AML-193 (cell line): Measurements from ENCODE around the gene FBXO44.
"Not testable (repeated sequence)": the region's sequence is repeated elsewhere in the genome, so short reads cannot be mapped to it uniquely, and the experiment has no call there.

Source experiments
- DNase-seq, 2 experiments: peaks; one replicate each; lab custom pipeline; 2025; lab: John Stamatoyannopoulos, UW

Gene FBXO44, protein sequence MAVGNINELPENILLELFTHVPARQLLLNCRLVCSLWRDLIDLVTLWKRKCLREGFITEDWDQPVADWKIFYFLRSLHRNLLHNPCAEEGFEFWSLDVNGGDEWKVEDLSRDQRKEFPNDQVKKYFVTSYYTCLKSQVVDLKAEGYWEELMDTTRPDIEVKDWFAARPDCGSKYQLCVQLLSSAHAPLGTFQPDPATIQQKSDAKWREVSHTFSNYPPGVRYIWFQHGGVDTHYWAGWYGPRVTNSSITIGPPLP

DNA sequence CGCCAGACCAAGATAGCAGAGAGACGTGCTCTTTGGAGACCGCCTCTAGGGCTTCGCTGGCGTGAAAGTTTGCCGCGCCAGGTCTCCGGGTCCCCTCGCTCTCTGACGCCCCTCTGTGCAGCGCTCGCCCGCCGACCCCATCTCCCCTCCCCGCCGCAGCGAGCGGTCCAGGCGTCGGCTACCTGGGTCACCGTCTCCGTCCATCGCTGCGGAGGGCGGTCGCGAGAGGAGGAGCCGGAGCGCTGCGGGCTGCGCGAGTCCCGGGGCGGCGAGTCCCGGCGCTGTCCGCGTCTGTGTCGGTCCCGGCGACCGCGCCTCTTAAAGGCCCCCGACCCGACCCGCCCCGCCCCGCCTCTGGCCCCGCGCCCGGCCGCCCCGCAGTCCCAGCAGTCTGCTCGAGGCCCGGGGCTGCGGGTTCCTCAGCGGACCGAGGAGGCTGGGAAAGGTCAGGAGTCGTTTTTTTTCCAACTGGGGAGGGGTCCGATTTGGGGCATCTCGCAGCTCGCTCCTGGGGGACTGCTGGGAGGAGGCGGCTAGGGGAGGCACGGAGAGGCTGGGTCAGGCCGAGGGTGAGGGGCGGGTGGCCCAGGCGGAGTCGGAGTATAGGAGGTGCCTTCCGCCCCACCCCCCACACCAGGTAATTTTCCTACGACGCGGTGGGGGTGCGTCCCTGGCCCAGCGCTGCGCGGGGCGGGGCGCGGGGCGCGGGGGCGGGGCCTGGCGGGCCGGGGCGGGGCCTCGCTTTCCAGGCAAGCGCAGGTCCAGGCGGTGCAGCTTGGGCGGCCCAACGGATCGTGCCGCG is at the start of gene FBXO44, which contains the start of gene FBXO2:
Gene FBXO44, plus strand, starts transcription at position 741 of the 802 bp plus-strand sequence. CDS start 959 bp downstream, outside the sequence.
Gene FBXO2, minus strand, starts transcription at position 293 of the 802 bp plus-strand sequence. Its CDS starts 89 bp downstream, at position 204.
- no peak for DNase-seq

DNA sequence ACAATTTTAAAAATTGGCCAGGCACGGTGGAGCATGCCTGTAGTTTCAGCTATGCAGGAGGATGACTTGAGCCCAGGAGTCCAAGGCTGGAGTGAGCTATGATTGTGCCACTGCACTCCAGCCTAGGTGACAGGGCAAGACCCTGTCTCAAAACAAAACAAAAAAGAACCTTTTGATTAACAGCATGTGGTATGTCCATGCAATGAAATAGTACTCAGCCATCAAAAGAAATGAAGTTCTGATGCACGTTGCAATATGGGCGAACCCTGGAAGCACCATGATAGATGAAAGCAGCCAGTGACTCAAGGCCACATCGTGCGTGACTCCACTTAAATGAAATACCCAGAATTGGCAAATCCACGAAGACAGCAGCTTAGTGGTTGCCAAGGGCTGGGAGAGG is 47.9 kb upstream of the FBXO44 start:
- DNase-seq = no peak

DNA sequence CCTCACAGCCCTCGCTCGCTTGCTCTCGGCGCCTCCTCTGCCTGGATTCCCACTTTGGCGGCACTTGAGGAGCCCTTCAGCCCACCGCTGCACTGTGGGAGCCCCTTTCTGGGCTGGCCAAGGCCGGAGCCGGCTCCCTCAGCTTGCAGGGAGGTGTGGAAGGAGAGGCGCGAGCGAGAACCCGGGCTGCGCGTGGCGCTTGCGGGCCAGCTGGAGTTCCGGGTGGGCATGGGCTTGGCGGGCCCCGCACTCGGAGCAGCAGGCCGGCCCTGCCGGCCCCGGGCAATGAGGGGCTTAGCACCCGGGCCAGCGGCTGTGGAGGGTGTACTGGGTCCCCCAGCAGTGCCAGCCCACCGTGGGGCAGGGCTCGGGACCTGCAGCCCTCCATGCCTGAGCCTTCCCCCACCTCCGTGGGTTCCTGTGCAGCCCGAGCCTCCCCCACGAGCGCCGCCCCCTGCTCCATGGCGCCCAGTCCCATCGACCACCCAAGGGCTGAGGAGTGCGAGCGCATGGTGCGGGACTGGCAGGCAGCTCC is 46.0 kb upstream of the FBXO44 start:
- DNase-seq = not testable (repeated sequence)

DNA sequence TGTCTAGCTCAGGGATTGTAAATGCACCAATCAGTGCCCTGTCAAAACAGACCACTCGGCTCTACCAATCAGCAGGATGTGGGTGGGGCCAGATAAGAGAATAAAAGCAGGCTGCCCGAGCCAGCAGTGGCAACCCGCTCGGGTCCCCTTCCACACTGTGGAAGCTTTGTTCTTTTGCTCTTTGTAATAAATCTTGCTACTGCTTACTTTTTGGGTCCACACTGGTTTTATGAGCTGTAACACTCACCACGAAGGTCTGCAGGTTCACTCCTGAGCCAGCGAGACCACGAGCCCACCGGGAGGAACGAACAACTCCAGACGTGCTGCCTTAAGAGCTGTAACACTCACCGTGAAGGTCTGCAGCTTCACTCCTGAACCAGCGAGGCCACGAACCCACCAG is 45.3 kb upstream of the FBXO44 start:
- DNase-seq = not testable (repeated sequence)

DNA sequence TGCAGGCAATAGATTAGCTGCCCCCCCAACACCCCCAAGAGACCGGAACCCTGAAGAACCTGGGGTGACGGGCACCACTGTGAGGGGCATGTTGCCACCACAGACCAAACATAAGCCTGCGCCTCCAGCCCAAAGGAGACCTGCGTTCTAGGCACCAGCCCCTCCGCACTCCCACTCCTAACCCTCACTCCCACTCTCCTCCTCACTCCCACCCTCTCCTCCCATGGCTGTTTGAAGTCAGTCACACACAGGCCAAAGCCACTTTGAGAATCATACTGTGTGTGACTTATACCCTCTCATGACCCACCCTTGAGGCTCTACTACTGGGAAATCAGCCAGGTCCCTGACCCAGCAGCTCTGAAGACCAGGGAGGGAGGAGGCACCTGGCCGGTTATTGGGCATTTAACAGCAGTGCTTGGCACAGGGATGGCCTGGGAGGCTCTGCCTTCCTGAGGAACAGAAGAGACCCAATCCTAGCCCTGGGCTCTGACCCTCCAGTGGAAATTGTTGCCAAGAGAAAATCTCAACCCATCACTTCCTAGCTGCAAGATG is 44.0 kb upstream of the FBXO44 start:
- DNase-seq = no peak

DNA sequence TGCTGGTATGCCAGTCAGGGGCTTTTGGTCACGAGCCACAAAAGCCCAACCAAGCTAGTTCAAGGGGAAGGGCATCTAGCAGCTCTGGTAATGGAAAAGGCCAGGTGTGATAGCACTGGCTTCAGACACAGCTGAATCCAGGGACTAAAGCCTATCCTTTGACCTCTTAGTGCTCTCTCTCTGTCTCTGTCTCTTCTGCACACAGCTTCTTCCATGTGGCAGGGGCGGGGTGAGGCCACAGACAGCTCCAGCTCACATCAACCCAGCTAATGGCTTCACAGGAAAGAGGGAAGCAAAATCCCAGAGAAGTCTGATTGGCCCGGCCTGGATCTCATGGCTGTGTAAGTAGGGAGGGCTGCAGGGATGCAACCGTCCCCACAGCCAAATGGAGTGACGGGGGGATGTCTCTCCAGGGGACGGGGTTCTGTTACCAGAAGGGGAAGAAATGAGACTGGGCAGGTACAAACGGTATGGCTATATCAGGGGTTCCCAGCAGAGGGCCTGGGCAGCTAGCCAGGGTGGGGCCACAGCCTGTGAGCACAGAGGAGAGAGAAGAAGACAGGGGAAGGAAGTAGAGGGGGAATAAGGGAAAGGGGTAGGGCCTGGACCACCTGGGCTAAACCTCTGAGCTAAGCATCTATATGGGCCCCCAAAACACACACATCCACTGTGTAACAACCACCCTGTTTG is 42.9 kb upstream of the FBXO44 start:
- no peak for DNase-seq

DNA sequence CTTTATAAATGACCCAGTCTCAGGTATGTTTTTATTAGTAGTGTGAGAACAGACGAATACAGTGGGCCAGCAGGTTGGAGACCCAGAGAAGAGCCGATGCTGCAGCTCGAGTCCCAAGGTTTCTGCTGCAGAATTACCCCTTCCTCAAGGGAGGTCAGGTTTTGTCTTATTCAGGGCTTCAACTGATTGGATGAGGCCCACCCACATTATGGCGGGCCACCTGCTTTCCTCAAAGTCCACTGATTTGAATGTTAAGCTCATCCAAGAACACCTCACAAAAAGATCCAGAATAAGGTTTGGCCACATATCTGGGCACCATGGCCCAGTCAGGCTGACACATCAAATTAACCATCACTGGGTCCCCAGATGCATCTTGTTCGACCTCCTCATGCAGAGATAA is 41.3 kb upstream of the FBXO44 start:
- no peak for DNase-seq

DNA sequence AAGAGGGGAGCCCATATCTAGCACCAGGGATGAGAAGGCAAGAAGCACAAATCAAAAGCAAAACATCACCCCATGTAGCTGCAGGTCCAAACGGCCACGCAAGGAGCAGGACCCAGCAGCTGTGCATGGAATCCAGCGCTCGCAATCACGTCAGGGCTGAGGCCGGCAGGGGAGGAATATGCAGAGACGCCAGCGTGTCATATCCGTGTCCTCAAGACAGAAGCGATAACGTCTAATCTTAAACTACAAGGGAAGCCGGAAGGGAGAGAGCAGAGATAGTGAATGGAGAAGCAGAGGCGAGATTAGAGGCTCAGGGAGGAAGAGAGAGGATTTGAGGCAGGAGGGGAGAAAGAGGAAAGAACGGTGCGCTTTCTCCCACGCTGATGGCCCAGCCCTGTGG is 39.6 kb upstream of the FBXO44 start:
- DNase-seq = no peak

DNA sequence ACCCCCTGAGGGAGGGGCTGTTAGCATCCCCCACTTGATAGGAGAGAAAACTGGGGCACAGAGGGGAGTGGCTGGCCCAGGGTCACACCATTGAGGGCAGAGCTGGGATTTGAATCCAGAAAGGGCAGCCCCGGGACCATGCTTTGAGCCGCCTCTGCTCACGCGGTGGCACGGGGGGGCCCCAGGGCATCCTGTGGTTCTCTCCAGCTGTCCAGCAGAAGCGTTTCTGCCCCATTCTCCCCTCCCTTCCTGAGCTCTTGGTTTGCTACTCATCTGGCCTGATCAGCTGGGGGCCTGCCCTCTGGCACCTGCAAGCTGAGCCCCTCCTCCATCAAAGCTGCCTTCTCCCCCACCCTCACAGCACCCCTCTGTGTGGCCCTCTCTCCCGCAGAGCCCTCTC is 37.9 kb upstream of the FBXO44 start:
- DNase-seq = no peak

DNA sequence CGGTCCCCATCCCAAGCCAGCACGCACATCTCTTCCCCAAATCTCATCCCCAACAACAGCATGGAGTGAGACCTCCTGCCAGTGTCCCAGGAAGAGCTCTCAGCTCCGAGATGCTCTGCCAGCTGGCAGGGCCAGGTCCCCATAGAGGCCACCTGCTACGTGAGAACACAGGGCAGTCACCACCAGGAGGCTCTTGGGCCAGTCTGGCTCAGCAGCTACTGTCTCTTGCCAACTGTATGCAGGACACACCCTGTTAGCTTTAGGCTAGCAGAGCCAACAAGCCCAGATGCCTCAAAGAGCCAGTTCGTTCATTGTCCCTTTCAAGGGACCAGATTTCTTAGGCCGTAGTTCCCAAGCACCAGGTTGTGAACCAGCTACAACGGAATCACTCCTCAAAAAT is 37.4 kb upstream of the FBXO44 start:
- DNase-seq = no peak

DNA sequence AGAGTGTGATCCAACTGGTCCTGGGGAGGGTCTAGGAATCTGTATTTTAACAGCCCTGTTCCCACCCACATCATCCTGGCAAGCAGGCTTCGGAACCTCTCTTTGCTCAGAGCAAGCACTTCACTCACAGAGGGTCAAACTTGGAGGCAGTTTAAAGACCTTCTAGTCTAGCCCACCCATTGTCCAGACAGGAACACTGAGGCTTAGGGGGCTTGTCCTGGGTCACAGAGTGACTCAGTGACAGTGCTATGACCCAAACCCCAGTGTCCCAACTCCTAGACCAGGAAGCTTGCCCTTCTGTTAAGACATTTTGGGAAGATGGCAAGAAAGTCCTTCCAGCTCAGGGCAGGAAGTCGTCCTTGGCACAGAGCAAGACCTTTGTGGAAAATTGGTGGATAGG is 36.9 kb upstream of the FBXO44 start:
- DNase-seq = no peak

DNA sequence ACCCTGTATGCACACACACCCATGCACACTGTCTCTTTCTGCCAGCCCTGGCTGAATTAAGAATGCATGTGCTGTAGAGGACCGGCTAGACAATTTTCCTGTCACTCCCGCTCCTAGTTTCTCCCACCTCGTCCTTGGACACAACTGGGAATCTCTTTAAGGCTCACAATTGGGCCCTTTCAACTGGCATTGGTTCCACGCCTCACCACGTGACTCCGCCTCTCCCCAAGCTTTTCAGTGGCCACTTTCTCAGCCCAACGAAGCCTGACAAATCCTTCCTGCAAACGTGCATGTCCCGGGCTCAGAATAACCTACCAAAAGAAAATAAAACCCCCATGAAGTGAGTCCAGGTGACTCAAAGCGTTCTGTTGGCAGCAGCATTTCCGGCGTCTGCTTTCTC is 34.3 kb upstream of the FBXO44 start:
- no peak for DNase-seq

DNA sequence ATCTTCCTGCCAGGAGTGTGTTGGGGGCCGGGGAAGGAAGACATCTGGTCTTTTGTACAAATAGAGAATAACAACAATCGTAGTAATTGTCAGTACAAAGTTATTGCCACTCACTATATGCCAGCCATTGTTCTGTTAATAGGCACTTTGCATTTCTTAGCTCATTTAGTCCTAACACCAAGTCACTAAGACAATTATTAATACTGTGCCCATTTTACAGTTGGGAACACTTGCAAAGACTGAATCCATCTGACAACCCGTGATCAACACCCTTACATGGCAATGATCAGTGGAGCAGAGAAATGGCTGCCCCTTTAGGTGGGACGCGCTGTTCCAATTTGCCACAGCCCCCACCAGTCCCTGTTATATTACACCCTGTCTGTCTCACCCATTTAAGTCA is 33.8 kb upstream of the FBXO44 start:
- DNase-seq = no peak

DNA sequence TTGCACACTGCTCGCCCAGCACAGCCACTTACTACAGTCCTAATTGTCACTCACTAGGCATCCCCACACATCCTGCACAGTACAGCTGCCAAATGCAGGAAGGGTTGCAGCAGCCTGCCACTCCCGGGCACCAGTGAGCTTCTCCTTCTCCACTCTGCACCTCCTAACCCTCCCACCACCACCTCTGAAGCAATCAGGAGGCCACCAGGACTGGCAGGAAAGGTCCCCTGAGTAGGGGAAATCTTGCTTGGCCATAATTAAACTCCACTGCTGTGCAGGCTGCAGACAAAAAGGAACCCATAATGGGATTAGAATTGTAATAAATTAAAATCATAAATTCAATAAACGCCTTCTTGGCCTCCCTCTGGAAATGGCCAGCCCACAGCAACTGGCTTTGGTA is 32.3 kb upstream of the FBXO44 start:
- DNase-seq = no peak

DNA sequence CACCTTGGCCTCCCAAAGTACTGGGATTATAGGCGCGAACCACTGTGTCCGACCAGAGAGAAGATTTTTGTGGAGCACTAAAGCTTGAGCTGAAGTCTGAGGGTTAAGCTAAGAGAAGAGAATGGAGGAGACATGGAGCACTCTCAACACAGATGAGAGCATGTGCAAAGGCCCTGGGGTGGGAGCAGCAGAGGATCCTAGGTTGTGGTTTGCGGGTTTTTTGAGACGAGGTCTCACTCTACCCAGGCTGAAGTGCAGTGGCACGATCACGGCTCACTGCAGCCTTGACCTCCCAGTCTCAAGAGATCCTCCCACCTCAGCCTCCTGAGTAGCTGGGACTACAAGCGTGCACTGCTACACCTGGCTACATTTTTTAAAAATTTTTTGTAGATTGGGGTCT is 31.0 kb upstream of the FBXO44 start:
- no peak for DNase-seq

DNA sequence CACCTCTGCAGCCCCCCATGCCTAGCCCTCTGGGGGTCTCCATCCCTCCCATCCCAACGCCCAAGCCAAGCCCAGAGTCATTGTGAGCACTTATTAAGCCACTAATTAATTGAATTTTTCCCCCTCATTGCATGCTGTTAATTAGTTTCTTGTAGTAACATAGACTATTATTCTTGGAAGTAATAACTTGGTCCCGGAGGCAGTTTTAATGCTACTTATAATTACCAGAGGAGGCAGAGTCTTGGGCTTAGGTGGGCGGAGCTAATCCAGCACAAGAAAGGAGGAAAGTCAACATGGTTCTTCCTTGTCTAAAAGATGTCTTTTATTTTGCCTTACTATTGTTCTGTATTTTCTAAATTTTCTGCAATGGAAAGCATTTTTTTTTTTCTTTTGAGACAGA is 28.1 kb upstream of the FBXO44 start:
- no peak for DNase-seq

DNA sequence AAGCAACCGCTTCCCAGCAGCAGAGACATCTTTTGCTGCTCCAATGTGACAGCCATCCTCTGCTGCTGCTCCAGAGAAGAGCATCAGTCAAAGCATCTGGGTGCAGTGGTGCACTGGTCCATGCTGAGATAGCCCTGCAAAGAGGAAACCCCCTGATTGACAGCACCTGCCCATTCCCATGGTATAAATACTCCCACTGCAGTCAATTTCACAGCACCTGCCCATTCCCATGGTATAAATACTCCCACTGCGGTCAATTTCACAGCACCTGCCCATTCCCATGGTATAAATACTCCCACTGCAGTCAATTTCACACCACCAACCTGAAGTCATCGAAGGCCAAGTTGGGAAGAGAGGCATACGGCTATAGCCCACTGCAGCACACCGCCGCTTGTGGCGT is 25.9 kb upstream of the FBXO44 start:
- DNase-seq = no peak

DNA sequence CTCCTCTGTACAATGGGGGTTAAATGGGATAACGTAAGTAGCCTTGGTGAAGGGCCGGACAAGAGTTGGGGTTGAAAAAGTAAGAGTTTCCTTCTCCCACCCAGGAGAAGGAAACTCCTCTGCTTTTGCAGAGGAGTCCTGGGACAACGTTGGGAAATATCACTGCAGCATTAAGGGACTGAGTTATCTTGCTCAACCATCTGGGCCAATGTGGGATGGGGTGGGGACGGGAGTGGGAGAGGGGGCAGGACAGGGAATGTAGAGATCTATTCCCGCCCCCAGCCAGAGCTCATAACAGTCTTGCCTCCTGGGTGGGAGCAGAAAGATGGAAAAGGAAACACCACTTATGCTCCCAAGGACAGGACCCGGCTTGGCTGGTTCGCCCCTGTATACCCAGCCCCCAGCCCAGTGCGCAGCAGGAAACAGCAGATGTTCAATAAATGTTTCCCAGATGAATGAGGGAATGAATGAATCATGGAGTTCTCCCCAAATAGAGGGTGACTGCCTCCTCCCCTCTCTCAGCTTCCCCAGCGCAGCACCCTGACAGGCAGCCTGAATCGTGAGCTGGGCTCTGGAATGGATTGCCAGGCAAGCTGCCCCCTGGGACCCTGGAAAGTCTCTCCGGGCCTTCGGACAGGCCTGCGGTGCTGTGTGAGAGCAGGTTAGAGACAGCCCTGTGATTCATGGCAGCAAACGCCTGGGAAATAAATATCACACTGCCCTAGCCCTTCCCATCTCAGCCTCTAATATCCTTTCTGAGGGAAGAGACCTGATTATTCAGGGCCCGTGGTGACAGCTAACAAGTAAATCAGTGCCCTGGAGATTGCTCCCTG is 25.3 kb upstream of the FBXO44 start:
- no peak for DNase-seq

DNA sequence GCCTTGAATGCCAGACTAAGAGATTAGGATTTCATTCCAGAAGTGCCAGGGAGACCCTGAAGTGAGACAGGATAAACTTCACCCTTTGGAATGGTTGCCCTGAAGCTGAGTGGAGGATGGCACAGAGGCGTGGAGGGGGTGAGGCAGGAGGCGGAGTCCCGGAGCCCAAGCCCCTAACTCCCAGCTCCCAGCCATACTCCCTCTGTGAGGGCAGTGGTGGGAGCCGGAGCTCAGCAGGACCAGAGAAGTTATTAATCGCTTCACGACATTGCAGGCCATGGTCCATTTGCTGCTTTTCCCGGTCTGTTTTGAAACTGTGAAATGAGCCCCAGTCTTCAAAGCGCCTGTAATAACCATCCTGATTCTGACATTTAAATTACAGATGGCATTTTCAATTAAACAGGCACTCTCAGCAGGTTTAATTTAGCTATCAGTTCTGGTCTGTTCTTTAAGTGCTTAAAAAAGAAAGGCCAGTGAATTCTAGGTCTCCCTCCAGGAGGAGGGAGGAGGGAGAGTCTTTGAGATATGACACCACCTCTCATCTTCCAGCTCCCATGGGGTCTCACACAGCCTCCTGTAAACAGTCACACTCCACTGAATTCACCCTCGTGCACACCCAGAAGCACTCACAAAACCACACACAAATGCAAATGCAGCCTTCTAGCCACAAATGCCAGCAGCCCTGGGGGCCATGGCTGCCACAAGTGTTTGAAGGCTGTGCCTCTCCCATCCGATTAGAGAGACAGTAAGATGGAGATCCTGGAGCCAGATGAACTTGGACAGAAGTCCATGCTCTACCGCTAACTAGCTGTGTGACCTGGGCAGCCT is 20.1 kb upstream of the FBXO44 start:
- no peak for DNase-seq

DNA sequence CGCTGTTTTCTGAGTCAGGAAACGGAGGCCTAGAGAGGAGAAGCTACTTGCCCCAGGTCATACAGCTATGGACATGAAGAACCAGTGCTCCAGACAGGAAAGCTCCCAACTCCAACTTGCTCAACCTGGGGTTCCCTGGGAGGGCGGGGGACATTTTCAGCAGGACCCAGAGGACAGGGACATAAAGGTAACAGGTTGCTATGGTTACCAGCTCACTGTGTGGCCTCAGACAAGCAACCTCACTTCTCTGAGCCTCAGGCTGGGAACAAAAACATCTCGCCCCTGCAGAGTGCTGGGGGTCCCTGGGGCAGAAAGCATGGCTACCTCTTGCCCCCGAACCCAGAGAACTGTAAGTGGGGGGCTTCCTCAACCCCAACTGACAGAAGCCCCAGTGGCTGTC is 16.6 kb upstream of the FBXO44 start:
- DNase-seq = no peak

DNA sequence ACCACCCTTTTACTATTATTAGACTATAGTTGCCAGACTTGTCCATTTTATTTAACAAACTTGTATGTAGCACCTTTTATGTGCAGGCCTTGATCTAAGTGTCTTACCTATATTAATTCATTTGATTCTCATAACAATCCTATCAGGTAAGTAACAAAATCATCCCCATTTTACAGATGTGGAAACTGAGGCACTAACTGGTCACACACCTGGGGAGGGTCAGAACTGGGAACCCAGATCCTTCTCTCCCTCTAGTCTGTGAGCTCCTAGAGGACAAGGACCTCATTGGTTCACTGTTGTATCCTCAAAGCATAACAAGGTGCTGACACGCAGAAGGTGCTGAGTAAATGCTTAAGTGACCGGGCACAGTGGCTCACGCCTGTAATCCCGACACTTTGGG is 15.3 kb upstream of the FBXO44 start:
- DNase-seq = no peak
